HG03103 (cell line): ENCODE results near the gene GPRASP2.

Source experiments
- ATAC-seq: cut with Tn5 transposase; IDR thresholded peaks from one replicate; pipeline ENCODE4 v1.9.1; 2021; ENCODE audit warnings: low read depth; ENCODE audit not compliant: unreplicated experiment

GPRASP2 gene

GRCh38 chrX:102739657-102740056, 27.4 kb downstream of the GPRASP2 start:
- no peak for ATAC-seq

GRCh38 chrX:102744307-102744706, 32.1 kb downstream of the GPRASP2 start:
- no peak for ATAC-seq

- no peak for ATAC-seq
These were observed 33.2 kb downstream of the GPRASP2 start for GRCh38 chrX:102745513-102745856.

- ATAC-seq: no peak
These were observed 33.8 kb downstream of the GPRASP2 start for GRCh38 chrX:102745857-102746584.

GRCh38 chrX:102765217-102765616, 53.0 kb downstream of the GPRASP2 start:
- ATAC-seq: no peak

GRCh38 chrX:102765809-102766208, 53.6 kb downstream of the GPRASP2 start:
- no peak for ATAC-seq

GRCh38 chrX:102767287-102767686, 55.0 kb downstream of the GPRASP2 start:
- no peak for ATAC-seq
